GM12864 (cell line): Measurements from ENCODE around the gene FBL.

ENCODE experiments used
- DNase-seq: peaks from one replicate; pipeline ENCODE4 v3.0.0-alpha.2; 2011; ENCODE audit warnings: low read depth
- H3K4me3 ChIP-seq: 2 replicates; pipeline ENCODE4 v1.5.1; 2011; ENCODE audit warnings: mild to moderate bottlenecking, low read depth, low read length, control low read depth
- TF ChIP-seq, protein P1 (sequence below): IDR thresholded peaks from 2 replicates; pipeline ENCODE4 v1.5.1; 2011; ENCODE audit warnings: low read depth, mild to moderate bottlenecking, moderate library complexity, low read length, control low read depth, inconsistent platforms; ENCODE audit errors: missing control alignments

FBL gene

DNA sequence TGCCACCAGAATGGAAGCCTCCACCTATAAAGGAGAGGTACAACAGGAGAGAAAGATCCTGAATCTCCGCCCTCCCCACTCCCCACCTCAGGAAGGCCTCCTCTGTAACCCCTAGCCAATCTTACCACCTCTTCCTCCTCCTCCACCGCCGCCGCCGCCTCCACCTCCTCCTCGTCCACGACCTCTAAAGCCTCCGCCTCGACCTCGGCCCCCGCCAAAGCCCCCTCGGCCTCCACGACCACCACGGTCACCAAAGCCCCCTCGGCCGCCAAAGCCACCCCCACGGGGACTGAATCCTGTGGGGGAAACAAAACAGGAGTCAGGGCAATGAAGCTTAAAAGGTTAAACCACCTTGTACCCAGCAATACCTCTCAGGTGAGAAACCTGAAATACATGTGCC lies 5.7 kb downstream of the FBL start:
- DNase-seq: no peak

DNA sequence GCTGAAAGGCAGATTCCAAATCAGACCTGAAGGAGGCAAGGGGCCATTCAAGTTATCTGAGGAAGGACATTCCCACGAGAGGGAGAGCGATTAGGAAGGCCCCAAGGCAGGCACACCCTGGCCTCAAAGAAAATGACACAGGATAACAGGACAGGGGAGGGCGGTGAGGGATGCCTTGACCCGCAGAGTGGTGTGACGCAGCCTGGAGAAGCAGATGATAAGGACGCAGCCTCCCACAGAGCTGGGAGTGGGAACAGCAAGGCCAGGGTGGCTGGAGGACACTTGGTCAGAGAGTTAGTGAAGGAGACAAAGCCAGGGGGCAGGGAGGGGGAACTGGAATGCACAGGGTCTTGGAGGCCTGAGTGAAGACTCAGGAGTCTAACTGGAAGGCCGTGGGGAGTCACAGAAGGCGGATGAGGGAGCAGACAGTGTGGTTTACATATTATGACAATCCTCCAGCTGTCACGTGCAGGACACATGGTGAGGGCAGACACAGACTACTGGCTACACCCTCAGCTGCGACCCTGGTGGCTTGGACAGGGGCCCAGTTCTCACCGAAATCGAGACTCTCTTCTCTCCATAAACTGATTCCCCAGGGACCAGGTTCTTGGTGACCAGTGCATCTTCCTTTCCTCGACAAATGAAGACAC lies 6.4 kb downstream of the FBL start:
- no peak overlapping the region for H3K4me3 ChIP-seq
- no peak for DNase-seq
- TF ChIP-seq, protein P1, sequence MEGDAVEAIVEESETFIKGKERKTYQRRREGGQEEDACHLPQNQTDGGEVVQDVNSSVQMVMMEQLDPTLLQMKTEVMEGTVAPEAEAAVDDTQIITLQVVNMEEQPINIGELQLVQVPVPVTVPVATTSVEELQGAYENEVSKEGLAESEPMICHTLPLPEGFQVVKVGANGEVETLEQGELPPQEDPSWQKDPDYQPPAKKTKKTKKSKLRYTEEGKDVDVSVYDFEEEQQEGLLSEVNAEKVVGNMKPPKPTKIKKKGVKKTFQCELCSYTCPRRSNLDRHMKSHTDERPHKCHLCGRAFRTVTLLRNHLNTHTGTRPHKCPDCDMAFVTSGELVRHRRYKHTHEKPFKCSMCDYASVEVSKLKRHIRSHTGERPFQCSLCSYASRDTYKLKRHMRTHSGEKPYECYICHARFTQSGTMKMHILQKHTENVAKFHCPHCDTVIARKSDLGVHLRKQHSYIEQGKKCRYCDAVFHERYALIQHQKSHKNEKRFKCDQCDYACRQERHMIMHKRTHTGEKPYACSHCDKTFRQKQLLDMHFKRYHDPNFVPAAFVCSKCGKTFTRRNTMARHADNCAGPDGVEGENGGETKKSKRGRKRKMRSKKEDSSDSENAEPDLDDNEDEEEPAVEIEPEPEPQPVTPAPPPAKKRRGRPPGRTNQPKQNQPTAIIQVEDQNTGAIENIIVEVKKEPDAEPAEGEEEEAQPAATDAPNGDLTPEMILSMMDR: no peak

More for the DNA sequence above, 5.7 kb downstream of the FBL start:
- TF ChIP-seq, protein P1: no peak
- H3K4me3 ChIP-seq: no peak overlapping the region

DNA sequence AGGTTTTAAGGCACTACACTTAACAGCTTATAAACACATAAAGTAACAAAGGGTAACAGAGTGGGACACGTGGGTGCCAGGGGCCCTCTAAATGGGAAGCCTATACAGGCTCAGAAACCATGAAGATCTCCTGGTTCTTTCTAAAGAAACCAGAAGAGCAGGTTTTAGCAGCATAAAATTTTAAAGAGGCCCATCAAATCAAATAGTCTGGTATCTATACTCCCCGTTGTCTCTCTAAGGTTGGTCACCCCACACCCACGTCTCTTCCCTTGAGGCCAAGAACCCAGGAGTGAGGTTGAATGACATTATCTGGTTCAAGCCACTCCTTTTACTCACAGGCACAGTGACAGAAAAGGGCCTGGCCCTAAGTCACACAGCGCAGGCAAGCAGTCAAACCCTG lies 7.6 kb downstream of the FBL start:
- H3K4me3 ChIP-seq: no peak overlapping the region
- TF ChIP-seq, protein P1: no peak
- no peak for DNase-seq

DNA sequence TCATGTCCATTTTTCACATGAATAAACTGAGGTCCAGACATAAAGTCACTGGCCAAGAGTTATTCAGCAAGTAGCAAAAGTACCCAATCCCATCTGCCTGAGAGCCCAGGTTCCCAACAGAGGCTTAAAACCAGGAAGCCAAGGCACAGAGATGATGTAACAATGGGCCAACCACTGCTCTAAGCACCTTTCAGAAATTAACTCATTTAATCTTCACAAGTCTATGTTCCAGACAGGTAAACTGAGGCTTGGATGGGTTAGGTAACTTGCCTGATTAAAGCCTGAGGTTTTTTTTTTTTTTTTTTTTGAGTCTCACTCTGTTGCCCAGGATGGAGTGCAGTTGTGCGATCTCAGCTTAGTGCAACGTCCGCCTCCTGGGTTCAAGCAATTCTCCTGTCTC lies 8.2 kb downstream of the FBL start:
- no peak for DNase-seq
- H3K4me3 ChIP-seq: no peak overlapping the region
- TF ChIP-seq, protein P1: no peak

DNA sequence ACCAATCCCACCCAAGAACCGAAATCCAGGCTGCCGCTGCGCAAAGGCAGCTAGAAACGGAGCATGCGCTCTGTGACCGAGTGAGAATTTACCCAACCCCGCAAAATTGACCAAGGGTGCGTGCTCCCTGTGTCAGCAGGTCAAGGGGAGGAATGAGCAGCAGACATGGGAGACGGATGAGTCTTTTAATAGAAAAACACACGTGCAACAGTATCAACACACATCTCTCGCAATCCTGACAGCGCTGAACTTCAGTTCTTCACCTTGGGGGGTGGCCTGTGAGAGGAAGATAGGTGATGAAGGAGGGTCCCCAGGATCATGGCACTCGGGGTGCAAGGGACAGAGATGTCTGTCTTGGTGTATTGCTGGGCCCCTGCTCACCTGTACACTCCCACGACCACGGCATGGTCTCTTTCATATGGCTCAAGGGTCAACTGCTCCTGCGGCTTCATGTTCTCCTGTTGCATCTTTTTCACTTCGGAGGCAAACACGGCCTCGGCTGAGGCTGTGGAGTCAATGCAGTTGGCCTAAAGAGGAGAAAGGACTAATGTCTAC lies 11.8 kb downstream of the FBL start:
- no peak for DNase-seq
- TF ChIP-seq, protein P1: no peak
- H3K4me3 ChIP-seq: no peak overlapping the region; the same call in 1 of the 2 replicates

DNA sequence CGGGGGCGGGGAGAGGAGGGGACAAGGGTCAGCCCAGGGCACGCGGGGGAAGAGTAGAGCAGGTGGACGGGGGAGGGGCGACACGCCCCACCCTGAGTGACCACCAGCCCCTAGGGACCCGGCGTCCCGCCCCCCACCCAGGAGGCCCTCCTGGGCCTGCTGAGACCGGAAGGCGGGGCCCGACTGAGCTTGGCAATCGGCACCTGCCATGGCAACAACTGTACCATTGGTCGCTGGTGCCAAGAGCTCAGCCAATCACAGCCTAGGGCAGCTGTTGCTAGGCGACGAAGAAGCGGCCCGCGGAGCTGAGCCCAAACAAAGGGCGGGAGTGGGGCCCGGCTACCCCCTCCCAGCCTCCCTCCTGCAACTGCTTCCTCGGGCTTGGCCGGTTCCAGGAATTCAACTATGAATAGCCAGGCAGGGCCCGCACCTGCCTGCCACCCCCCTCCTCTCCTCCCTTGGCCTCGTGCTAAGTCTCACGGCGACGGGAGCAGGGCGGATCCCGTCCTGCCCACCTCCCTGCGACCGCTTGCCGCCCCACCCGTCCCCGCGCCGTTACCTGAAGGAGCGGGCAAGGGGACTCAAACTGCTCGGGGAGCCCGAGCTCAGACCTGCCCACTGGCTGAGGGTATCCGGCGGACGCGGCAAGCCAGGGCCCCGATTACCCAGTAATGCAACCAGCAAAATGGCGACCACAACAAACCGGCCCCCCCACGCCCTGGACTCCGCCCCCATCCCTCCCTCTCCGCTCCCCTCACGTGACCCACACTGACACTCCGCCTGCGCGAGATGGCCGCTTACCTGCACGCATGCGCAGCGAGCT lies 12.5 kb downstream of the FBL start, which contains the start of gene DYRK1B:
Gene DYRK1B, minus strand, starts transcription at position 699 of the 823 bp plus-strand sequence. CDS start 2,295 bp downstream, outside the sequence.
- H3K4me3 ChIP-seq: peak within 1 kb of the TSS; percentile 78
- TF ChIP-seq, protein P1: no peak
- DNase-seq: peak; percentile 92
